WI38 (cell line): ENCODE measurements around the gene KLHDC1.
"Not testable (repeated sequence)": the region's sequence is repeated elsewhere in the genome, so short reads cannot be mapped to it uniquely, and the experiment has no call there.

Experiments used
- H3K4me3 ChIP-seq: 2 replicates; pipeline ENCODE4 v1.5.1; 2011; ENCODE audit warnings: low read depth, mild to moderate bottlenecking, control low read depth, low read length
- TF ChIP-seq, protein P1 (sequence below): IDR thresholded peaks from 2 replicates; pipeline ENCODE4 v1.5.1; 2012; ENCODE audit warnings: low read depth, mild to moderate bottlenecking, control low read depth, low read length

Gene KLHDC1

DNA sequence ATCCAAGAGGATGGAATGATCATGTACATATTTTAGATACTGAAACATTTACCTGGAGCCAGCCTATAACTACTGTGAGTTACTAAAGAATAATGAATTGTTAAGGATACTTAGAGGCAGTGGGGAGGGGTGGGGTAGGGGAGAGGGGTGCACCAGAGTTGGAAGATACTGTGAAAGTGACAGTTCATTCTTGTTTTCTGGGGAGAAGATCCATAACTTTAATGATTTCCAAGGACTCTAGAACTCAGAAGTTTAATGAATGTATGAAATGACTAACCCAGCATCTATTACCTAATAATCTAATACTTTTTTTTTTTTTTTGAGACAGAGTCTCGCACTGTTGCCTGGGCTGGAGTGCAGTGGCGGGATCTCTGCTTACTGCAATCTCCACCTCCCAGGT lies 85.5 kb downstream of the KLHDC1 start:
- no peak overlapping the region for H3K4me3 ChIP-seq
- TF ChIP-seq, protein P1, sequence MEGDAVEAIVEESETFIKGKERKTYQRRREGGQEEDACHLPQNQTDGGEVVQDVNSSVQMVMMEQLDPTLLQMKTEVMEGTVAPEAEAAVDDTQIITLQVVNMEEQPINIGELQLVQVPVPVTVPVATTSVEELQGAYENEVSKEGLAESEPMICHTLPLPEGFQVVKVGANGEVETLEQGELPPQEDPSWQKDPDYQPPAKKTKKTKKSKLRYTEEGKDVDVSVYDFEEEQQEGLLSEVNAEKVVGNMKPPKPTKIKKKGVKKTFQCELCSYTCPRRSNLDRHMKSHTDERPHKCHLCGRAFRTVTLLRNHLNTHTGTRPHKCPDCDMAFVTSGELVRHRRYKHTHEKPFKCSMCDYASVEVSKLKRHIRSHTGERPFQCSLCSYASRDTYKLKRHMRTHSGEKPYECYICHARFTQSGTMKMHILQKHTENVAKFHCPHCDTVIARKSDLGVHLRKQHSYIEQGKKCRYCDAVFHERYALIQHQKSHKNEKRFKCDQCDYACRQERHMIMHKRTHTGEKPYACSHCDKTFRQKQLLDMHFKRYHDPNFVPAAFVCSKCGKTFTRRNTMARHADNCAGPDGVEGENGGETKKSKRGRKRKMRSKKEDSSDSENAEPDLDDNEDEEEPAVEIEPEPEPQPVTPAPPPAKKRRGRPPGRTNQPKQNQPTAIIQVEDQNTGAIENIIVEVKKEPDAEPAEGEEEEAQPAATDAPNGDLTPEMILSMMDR: no peak

DNA sequence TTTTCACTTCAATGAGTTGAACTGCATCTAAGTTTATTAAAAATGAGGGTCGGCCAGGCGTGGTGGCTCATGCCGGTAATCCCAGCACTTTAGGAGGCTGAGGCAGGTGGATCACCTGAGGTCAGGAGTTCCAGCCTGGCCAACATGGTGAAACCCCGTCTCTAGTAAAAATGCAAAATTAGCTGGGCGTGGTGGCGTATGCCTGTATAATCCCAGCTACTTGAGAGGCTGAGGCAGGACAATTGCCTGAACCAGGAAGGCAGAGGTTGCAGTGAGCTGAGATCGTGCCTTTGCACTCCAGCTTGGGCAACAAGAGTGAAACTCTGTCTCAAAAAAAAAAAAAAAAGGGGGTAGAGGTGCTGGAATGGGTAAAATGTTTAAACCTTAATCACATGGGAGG lies 88.1 kb downstream of the KLHDC1 start:
- H3K4me3 ChIP-seq: not testable (repeated sequence)

DNA sequence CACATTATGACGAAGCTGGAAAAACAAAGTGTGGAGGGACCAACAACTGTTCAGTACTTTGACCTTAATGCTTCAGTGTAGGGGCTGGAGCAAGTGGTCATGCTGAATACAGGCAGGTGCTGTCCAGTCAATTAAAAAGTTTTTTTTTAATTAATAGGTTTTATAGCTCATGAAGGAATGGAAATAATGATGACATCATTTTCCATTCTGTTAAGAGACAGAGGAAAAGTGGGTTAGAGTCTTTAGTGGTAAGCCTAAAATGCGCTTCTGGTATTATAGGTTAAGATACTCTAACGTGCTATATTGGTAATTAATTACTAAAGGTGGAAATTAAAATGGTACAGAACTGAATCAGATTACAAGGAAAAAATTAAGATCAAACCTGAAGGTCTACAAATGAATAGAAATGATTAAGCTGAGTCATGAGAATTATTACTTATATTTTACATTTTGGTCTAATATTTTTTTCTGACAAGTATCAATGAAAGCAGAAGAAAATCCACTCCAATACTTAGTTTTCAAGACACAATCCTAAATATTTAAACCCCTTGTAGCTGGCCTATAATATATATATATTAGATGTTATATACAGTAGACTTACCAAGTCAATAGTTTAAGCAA lies 90.6 kb downstream of the KLHDC1 start:
- TF ChIP-seq, protein P1: no peak
- H3K4me3 ChIP-seq: no peak overlapping the region

DNA sequence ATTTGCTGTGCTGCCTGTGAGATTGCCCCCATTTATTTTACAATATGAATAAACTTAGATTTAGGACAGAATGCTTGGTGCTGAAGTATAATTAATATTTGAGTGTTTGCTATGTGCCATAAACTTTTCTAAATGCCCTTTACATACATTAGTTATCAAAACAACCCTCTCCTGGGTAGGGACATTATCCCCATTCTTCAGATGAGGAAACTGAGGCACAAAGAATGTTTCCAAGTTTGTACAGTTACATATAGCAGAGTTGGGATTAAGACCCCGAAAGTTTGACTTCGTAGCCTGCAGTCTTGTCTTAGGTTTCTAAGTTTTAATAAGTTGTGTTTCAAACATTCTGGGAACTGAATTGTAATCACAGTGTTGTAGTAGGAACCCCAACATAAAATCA lies 93.4 kb downstream of the KLHDC1 start:
- TF ChIP-seq, protein P1: no peak
- H3K4me3 ChIP-seq: no peak overlapping the region

DNA sequence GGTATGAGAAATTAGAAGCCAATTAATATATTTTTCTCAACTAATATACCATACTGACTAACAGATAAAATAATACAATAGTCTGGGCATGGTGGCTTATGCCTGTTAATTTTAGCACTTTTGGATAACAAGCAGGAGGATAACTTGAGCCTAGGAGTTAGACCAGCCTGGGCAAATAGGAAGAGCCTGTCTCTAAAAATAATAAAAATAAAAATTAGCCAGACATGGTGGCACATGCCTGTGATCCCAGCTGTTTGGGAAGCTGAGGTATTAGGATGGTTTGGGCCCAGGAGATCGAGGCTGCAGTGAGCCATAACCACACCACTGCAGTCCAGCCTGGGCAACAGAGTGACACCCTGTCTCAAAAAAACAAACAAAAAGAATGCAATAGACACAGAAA lies 99.7 kb downstream of the KLHDC1 start:
- TF ChIP-seq, protein P1: no peak
- no peak overlapping the region for H3K4me3 ChIP-seq

DNA sequence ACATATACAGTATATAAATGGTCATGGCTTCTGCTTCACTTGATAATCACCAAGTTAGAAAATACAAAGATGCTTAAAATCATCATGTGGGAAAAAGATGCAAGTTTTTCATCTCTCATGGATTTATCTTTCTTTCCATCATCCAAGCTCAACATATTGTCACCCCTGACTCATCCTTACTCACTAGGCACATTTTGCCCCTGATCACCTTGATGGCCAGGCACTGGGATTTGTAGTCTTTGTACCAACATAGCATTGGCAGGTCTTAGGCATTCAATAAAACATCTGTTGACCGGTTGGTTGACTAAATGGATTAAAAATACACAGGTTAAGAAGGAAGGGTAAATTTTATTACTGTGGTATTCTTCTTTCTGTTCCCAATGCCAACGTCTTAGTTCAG lies 103.1 kb downstream of the KLHDC1 start:
- no peak overlapping the region for H3K4me3 ChIP-seq
- TF ChIP-seq, protein P1: no peak
